Uterus (tissue), 4 donors: Measurements from ENCODE around the gene PSMB1. TPM values are rescaled to one million over a fixed set of nuclear protein-coding genes. Genes with fewer than 3 reads are reported as not detected.

ENCODE experiments used
- DNase-seq, 2 donors: peaks; one replicate each; pipeline ENCODE4 v3.0.0-alpha.2; 2019 to 2020
- H3K27ac ChIP-seq, 2 donors: fragments of 200-600 bp; sonication (generic); 1 replicate in 1 of 2; 2 replicates in 1 of 2; pipeline ENCODE4 v1.5.1; 2016 to 2018
- H3K27me3 ChIP-seq, 2 donors: fragments of 200-600 bp; sonication (generic); one replicate each; pipeline ENCODE4 v1.5.1; 2018 to 2019; ENCODE audit warnings: control low read depth in 1 of 2
- H3K36me3 ChIP-seq, 2 donors: fragments of 200-600 bp; sonication (generic); one replicate each; pipeline ENCODE4 v1.5.1; 2019; ENCODE audit warnings: control low read depth in 1 of 2
- H3K4me1 ChIP-seq, 2 donors: fragments of 200-600 bp; sonication (generic); one replicate each; pipeline ENCODE4 v1.5.1; 2018 to 2019; ENCODE audit warnings: control low read depth in 1 of 2
- H3K4me3 ChIP-seq, 2 donors: fragments of 200-600 bp; sonication (generic); 1 replicate in 1 of 2; 2 replicates in 1 of 2; pipeline ENCODE4 v1.5.1; 2018 to 2019; ENCODE audit warnings: mild to moderate bottlenecking in 1 of 2
- H3K9me3 ChIP-seq, 2 donors: fragments of 200-600 bp; sonication (generic); one replicate each; pipeline ENCODE4 v1.5.1; 2019; ENCODE audit warnings: control low read depth in 1 of 2
- CTCF ChIP-seq, 4 experiments: fragments of 200-600 bp in 2 of 4; fragments of 450-650 bp in 2 of 4; sonication (generic) in 2 of 4; IDR thresholded peaks; one replicate each; pipeline ENCODE4 v1.5.1; 2016 to 2019; ENCODE audit warnings: antibody characterized with exemption in 4 of 4, mild to moderate bottlenecking in 2 of 4, moderate library complexity in 1 of 4
- POLR2A ChIP-seq, 2 donors: fragments of 450-650 bp; IDR thresholded peaks; one replicate each; pipeline ENCODE4 v1.6.1; 2016; ENCODE audit warnings: antibody characterized with exemption in 2 of 2, mild to moderate bottlenecking in 1 of 2, moderate library complexity in 1 of 2
- intact Hi-C: fragments of 100-400 bp; cut with DNase I; formaldehyde crosslinking; loops from one replicate; pipeline ENCODE4 v1.15.1; 2023; ENCODE audit warnings: low total_unique reads
- total RNA-seq, 4 donors: library from RNA; depleted of rRNA in 3 of 4; stranded (reverse); fragments of >200 nt in 3 of 4; gene quantifications; one replicate each; pipeline versions ENCODE4 v1.1.0 to v1.2.4, GENCODE V29; 2014 to 2023
- donor health status: DM: yes; HTN: yes; CAD: no.

Gene PSMB1
- total RNA-seq, 4 donors from 2014 or later, result 109 to 169 (median 144) TPM

GRCh38 chr6:170487707-170488329 lies 65.3 kb downstream of the PSMB1 start:
- Histone ChIP-seq H3K9me3 (no peaks in the 10 kb centered on the region), H3K4me1 (no peaks in the 10 kb centered on the region), H3K4me3 (no peak overlapping the region), H3K27me3 (no peaks in the 10 kb centered on the region), H3K27ac (no peak overlapping the region), H3K36me3 (no peaks in the 10 kb centered on the region)
- TF ChIP-seq CTCF (IDR thresholded peaks at IDR 0.05) (no peak), POLR2A (IDR thresholded peaks at IDR 0.05) (no peak)
- intact Hi-C loops, result no loop called here
- DNase-seq, result no peak

DNA sequence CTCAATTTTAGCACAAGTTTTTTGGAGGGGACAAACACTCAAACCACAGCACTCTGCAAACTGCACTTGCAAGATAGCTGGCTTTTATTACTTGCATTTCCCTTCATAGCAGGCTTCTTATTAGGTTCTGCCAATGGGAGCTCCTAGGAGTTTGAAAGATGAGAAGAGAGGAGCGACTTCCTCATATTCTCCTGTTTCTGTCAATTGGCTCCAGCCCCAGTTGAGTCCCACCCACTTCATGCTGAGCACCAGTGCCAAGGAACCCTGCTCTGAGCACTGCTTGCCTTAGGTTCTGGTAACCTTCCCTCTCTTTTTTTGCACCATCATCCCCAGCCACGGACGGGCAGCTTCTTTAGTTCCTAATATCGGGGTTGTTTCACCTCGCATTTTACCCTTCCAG lies 67.9 kb downstream of the PSMB1 start:
- intact Hi-C loops, result no loop called here
- Histone ChIP-seq H3K4me3 (no peak overlapping the region), H3K9me3 (no peaks in the 10 kb centered on the region), H3K4me1 (no peaks in the 10 kb centered on the region), H3K27ac (no peak overlapping the region), H3K36me3 (no peaks in the 10 kb centered on the region), H3K27me3 (no peaks in the 10 kb centered on the region)
- TF ChIP-seq CTCF (IDR thresholded peaks at IDR 0.05), result no peak
- no peak for TF ChIP-seq POLR2A (IDR thresholded peaks at IDR 0.05)
- DNase-seq, result no peak

Other genes with a start within 250 kb of the PSMB1 start
- 10 to 100 TPM; 12.1 to 50.9 (median 35.2) TPM for gene FAM120B, start 246.5 kb downstream of the PSMB1 start, total RNA-seq
- gene TBP, start 1.1 kb upstream of the PSMB1 start, total RNA-seq, result 10 to 100 TPM in 3 of 4 donors, 1 to 10 TPM in 1; 1.8 to 50.6 (median 16.3) TPM
- gene PDCD2, start 31.3 kb upstream of the PSMB1 start, total RNA-seq, result 10 to 100 TPM; 23.8 to 50.3 (median 39.6) TPM